Activated CD8-positive, alpha-beta T cell treated with anti-CD3 and anti-CD28 coated beads for 36 hours (primary cell): ENCODE results near the gene SLC37A3. TPM values are rescaled to one million over a fixed set of nuclear protein-coding genes. Genes with fewer than 3 reads are reported as not detected.
"Not testable (repeated sequence)": the region's sequence is repeated elsewhere in the genome, so short reads cannot be mapped to it uniquely, and the experiment has no call there.

Experiments
- ATAC-seq: fragments of 200-7000 bp; cut with Tn5 transposase; one replicate; pipeline ENCODE4 v1.10.0; 2021; ENCODE audit warnings: mild to moderate bottlenecking, moderate library complexity
- CTCF ChIA-PET: fragments of 350-600 bp; sonication (Branson Sonifier 250); formaldehyde crosslinking; loops from one replicate; lab custom pipeline; 2021; ENCODE audit warnings: antibody characterized with exemption; lab: Charles Lee
- POLR2A ChIA-PET: fragments of 350-600 bp; sonication (Branson Sonifier 250); formaldehyde crosslinking; loops from one replicate; lab custom pipeline; 2021; ENCODE audit warnings: antibody characterized with exemption; lab: Charles Lee
- DNase-seq: peaks from one replicate; pipeline ENCODE4 v3.0.0-alpha.2; 2020
- H3K27ac Mint-ChIP-seq: one replicate; pipeline ENCODE4 v1.8.0; 2021; ENCODE audit warnings: mild to moderate bottlenecking, mixed read lengths
- H3K27me3 Mint-ChIP-seq: one replicate; pipeline ENCODE4 v1.8.0; 2021; ENCODE audit warnings: mixed read lengths
- H3K36me3 Mint-ChIP-seq: one replicate; pipeline ENCODE4 v1.8.0; 2021; ENCODE audit warnings: low read depth, mixed read lengths
- H3K4me1 Mint-ChIP-seq: one replicate; pipeline ENCODE4 v1.8.0; 2021; ENCODE audit warnings: low read depth, mixed read lengths
- H3K4me3 Mint-ChIP-seq: one replicate; pipeline ENCODE4 v1.8.0; 2021; ENCODE audit warnings: mild to moderate bottlenecking, moderate library complexity, mixed read lengths
- H3K9me3 Mint-ChIP-seq: one replicate; pipeline ENCODE4 v1.8.0; 2021; ENCODE audit warnings: mixed read lengths
- CTCF ChIP-seq: fragments of 200-600 bp; IDR thresholded peaks from one replicate; pipeline ENCODE4 v1.8.0; 2022; ENCODE audit warnings: antibody characterized with exemption, mild to moderate bottlenecking
- intact Hi-C: fragments of 100-400 bp; cut with micrococcal nuclease; formaldehyde crosslinking; loops from one replicate; pipeline ENCODE4 v1.10.0; 2022
- total RNA-seq, 2 experiments: library from RNA; stranded (reverse); gene quantifications; one replicate each; pipeline ENCODE4 v1.2.3, GENCODE V29; 2021

SLC37A3 gene
- total RNA-seq, 2 experiments from 2014 or later: 30.7 to 33.6 TPM

DNA sequence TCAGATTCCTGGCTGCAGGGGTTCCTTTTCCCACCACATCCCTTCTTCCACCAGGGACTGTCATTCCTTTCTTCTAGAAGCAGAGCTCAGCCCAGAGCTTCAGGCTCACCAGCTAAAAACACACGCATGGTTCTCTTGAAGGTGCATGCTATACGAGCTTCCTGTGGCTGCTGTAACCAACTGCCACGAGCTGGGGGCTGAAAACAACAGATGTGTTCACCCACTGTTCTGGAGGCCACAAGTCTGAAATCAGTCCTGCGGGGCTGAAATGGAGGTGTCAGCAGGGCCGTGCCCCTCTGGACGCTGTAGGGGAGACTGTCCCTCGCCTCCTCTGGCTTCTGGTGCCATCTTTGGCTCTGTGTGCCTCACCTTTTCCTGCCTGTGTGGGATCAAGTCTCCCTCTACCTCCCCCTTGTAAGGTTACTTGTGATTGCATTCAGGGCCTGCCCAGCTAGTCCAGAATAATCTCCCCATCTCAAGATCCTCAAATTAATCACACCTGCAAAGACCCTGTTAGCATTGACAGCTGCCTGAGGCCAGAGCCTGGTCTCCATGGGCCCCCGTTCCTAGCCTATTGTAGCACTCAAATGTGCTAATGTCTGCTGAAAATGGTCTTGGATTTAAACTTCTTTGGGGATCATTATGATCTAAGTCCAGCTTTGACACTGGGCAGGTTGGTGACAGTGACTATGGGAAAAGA, 19.3 kb upstream of the SLC37A3 start:
- CTCF ChIA-PET: interaction anchor here (0.8 to 2.3 kb wide), 3 partner anchors 26 to 59 kb away, joined by 3 to 5 read pairs (median 3); no protein-coding TSS in a partner anchor
- Mint-ChIP-seq H3K36me3 (peaks cover 9% of the 10 kb centered on the region), H3K4me1 (peaks cover 10% of the 10 kb centered on the region), H3K4me3 (no peak overlapping the region), H3K9me3 (no peaks in the 10 kb centered on the region), H3K27me3 (no peaks in the 10 kb centered on the region), H3K27ac (peak overlapping the region; percentile 39)
- ATAC-seq: peak; percentile 62
- intact Hi-C loops: no loop called here
- no peak for TF ChIP-seq CTCF
- peak; percentile 19 for DNase-seq
- POLR2A ChIA-PET: interaction anchor here (1.0 to 1.1 kb wide), 2 partner anchors 20 to 240 kb away, joined by 3 read pairs; partner anchors contain the start of gene SLC37A3

DNA sequence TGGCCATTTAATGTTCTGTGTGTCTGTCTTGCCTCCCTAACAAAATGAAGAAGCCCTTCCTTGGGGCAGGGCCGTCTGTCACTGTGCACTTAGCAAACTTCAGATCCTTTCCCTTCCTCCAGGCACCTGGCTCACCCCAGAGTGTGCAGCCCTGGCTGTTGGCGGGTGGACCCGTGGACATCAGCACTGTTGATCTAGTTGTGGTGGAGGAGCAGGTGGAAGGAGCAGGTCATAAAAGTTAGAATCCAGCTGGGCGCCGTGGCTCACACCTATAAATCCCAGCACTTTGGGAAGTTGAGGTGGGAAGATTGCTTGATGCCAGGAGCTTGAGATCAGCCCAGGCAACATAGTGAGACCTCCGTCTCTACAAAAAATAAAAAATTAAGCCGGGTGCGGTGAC, 18.2 kb upstream of the SLC37A3 start:
- no peak overlapping the region for H3K27ac Mint-ChIP-seq
- no peaks in the 10 kb centered on the region for H3K27me3 Mint-ChIP-seq
- peaks cover 13% of the 10 kb centered on the region for H3K36me3 Mint-ChIP-seq
- no peak overlapping the region for H3K4me3 Mint-ChIP-seq
- H3K4me1 Mint-ChIP-seq: peaks cover 10% of the 10 kb centered on the region
- no peaks in the 10 kb centered on the region for H3K9me3 Mint-ChIP-seq
- CTCF ChIA-PET: interaction anchor here (0.8 to 1.4 kb wide), 2 partner anchors 28 to 60 kb away, joined by 3 to 5 read pairs; no protein-coding TSS in a partner anchor
- DNase-seq (no peak), ATAC-seq (no peak)
- POLR2A ChIA-PET: no interaction called here
- TF ChIP-seq CTCF: no peak
- intact Hi-C loops: no loop called here

DNA sequence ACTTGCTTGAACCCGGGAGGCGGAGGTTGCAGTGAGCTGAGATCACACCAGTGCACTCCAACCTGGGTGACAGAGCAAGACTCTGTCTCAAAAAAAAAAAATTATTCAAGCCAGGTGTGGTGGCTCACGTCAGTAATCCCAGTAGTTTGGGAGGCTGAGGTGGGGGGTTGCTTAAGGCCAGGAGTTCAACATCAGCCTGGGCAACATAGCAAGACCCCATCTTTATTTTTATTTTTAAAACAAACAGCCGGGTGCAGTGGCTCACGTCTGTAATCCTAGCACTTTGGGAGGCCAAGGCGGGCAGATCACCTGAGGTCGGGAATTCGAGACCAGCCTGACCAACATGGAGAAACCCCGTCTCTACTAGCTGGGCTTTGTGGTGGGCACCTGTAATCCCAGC, 17.5 kb upstream of the SLC37A3 start:
- H3K27me3 Mint-ChIP-seq, POLR2A ChIA-PET, H3K4me1 Mint-ChIP-seq, ATAC-seq, H3K9me3 Mint-ChIP-seq, DNase-seq, H3K4me3 Mint-ChIP-seq, H3K27ac Mint-ChIP-seq, intact Hi-C loops: not testable (repeated sequence)
- CTCF ChIA-PET: interaction anchor here (1.4 kb wide), 1 partner anchor 28 kb away, joined by 5 read pairs; no protein-coding TSS in a partner anchor
- peaks cover 13% of the 10 kb centered on the region for H3K36me3 Mint-ChIP-seq

GRCh38 chr7:140415361-140415760, 17.0 kb upstream of the SLC37A3 start:
- ChIA-PET POLR2A (interaction anchor here (1.5 kb wide), 1 partner anchor 11 kb away, joined by 3 read pairs; the partner anchor contains the start of gene RAB19), CTCF (interaction anchor here (1.4 kb wide), 1 partner anchor 28 kb away, joined by 5 read pairs; no protein-coding TSS in a partner anchor)
- no peaks in the 10 kb centered on the region for H3K27me3 Mint-ChIP-seq
- no peak overlapping the region for H3K27ac Mint-ChIP-seq
- peaks cover 10% of the 10 kb centered on the region for H3K4me1 Mint-ChIP-seq
- H3K36me3 Mint-ChIP-seq: peaks cover 13% of the 10 kb centered on the region
- intact Hi-C loops: no loop called here
- H3K9me3 Mint-ChIP-seq: no peaks in the 10 kb centered on the region
- DNase-seq (no peak), ATAC-seq (no peak)
- H3K4me3 Mint-ChIP-seq: no peak overlapping the region
- no peak for TF ChIP-seq CTCF

GRCh38 chr7:140404565-140405065, 6.3 kb upstream of the SLC37A3 start:
- Mint-ChIP-seq H3K36me3 (peaks cover 8% of the 10 kb centered on the region), H3K4me3 (peak overlapping the region; percentile 85), H3K27me3 (no peaks in the 10 kb centered on the region), H3K9me3 (no peaks in the 10 kb centered on the region), H3K4me1 (peaks cover 30% of the 10 kb centered on the region), H3K27ac (peak overlapping the region; percentile 93)
- DNase-seq (no peak), ATAC-seq (no peak)
- ChIA-PET CTCF (interaction anchor here (0.6 kb wide), 1 partner anchor 39 kb away, joined by 3 read pairs; no protein-coding TSS in a partner anchor), POLR2A (interaction anchor here (0.5 to 1.4 kb wide), 7 partner anchors 10 to 1040 kb away, joined by 3 to 5 read pairs (median 3); no protein-coding TSS in a partner anchor)
- TF ChIP-seq CTCF: no peak
- intact Hi-C loops: loop anchor here (5.0 kb wide), 1 partner anchor 232 kb away; no protein-coding TSS in a partner anchor
